ENCODE measurements around the gene OR14I1.

DNA sequence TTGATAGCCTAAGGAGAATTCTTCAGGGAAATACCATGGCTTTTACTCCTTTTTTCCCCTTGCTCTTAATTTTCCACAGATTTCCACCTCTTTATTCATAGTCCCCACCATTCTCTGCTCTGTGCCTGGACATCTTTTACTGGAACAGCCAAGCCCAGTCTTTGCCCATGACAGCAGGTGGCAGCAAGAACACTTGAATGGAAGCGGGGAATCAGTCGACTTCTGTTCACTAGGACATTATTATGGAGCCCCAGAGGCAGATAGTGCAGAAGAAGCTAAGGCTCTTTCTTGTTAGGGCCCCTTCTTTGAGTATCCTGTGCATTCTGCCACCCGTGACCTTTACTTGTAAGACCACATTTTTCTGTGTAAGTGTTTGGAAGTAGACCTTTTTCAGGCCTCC, 6.3 kb downstream of the OR14I1 start:
- TF ChIP-seq, protein P1, sequence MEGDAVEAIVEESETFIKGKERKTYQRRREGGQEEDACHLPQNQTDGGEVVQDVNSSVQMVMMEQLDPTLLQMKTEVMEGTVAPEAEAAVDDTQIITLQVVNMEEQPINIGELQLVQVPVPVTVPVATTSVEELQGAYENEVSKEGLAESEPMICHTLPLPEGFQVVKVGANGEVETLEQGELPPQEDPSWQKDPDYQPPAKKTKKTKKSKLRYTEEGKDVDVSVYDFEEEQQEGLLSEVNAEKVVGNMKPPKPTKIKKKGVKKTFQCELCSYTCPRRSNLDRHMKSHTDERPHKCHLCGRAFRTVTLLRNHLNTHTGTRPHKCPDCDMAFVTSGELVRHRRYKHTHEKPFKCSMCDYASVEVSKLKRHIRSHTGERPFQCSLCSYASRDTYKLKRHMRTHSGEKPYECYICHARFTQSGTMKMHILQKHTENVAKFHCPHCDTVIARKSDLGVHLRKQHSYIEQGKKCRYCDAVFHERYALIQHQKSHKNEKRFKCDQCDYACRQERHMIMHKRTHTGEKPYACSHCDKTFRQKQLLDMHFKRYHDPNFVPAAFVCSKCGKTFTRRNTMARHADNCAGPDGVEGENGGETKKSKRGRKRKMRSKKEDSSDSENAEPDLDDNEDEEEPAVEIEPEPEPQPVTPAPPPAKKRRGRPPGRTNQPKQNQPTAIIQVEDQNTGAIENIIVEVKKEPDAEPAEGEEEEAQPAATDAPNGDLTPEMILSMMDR (conservative IDR thresholded peaks at IDR 0.05): no peak; the same call in 1 of the 2 replicates
- no peak for TF ChIP-seq EZH2 (IDR thresholded peaks at IDR 0.05; ENCODE audit: low read depth)

Data from PC-9 (cell line).